Measurements from ENCODE around the gene PRR30.

Gene PRR30

DNA sequence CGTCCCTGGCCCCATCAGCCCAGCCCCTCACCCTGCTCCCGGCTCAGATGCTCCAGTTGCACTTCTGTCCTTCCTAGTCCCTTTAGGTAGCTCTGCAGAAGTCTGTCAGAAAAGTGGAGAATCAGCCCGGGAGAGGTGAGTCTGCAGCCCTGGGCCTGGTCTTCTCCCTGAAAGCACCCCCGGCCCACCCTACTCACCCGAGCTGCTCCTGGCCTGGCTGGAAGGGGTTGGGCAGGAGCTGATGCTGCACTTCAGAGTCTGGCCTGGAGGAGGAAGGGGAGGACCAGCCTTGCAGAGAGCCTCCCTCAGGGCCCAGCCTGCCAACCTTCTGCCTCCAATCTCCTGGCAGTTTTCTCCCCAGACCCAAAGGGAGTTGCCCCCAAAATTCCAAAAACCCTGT lies 36.9 kb downstream of the PRR30 start:
- no peak overlapping the region for H3K27ac ChIP-seq
- DNase-seq (ENCODE audit: low read depth, low spot score) = no peak

DNA sequence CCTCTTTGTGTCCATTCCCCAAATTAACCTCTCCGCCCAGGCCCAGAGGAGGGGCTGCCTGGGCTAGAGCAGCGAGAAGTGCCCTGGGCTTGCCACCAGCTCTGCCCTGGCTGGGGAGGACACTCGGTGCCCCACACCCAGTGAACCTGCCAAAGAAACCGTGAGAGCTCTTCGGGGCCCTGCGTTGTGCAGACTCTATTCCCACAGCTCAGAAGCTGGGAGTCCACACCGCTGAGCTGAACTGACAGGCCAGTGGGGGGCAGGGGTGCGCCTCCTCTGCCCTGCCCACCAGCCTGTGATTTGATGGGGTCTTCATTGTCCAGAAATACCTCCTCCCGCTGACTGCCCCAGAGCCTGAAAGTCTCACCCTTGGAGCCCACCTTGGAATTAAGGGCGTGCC lies 39.2 kb downstream of the PRR30 start:
- DNase-seq (ENCODE audit: low read depth, low spot score) = no peak
- no peak overlapping the region for H3K27ac ChIP-seq

DNA sequence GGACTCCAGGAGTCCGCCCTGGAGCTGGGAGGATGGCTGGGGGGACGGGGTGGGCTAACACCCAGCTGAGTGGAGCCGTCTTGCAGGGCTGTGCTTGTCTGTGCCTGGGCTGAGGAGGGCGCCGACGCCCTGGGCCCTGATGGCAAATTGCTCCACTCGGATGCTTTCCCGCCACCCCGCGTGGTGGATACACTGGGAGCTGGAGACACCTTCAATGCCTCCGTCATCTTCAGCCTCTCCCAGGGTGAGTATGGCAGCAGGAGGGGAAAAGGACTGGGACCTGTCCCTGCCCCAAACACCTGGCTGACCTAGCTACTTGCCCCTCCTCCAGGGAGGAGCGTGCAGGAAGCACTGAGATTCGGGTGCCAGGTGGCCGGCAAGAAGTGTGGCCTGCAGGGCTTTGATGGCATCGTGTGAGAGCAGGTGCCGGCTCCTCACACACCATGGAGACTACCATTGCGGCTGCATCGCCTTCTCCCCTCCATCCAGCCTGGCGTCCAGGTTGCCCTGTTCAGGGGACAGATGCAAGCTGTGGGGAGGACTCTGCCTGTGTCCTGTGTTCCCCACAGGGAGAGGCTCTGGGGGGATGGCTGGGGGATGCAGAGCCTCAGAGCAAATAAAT lies 39.8 kb downstream of the PRR30 start:
- no peak overlapping the region for H3K27ac ChIP-seq
- no peak for DNase-seq (ENCODE audit: low read depth, low spot score)

DNA sequence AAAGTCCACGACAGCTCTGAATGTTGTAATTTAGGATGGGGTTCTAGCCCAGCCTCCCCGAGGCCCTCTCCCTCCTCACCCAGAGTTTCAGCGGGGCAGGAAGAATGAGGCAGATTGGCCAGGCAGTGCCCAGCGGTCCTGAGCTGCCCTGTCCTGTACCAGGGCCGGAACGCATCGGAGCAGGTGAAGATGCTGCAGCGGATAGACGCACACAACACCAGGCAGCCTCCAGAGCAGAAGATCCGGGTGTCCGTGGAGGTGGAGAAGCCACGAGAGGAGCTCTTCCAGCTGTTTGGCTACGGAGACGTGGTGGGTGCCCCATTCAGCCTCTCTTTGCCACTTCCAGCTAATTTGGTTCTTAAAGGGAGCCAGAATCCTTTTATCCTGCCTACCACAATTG lies 41.9 kb downstream of the PRR30 start:
- DNase-seq (ENCODE audit: low read depth, low spot score) = no peak
- H3K27ac ChIP-seq = no peak overlapping the region

DNA sequence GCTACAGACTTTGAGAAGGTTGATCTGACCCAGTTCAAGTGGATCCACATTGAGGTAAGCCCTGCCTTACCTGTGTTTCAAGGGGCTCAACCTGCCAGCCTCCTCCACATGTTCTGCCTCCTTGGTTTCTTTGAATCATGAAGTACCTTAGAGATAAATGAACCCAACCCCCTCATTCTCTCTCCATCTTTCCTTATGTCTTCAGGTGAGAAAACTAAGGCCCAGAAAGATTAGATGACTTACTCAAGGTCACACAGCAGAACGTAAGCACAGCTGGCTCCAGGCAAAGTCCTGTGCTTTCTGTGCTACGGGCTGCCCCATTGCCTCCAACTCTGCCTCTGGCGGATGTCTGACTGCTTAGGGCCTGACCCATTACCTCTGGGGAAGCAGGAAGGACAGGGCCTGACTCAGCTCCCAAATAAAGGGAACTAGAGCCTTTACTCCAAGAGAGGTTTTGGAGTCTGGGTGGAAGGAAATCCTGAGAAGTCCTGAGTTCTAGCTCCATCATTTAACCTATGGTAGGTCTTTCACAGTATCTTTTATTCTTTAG lies 42.4 kb downstream of the PRR30 start:
- no peak for DNase-seq (ENCODE audit: low read depth, low spot score)

DNA sequence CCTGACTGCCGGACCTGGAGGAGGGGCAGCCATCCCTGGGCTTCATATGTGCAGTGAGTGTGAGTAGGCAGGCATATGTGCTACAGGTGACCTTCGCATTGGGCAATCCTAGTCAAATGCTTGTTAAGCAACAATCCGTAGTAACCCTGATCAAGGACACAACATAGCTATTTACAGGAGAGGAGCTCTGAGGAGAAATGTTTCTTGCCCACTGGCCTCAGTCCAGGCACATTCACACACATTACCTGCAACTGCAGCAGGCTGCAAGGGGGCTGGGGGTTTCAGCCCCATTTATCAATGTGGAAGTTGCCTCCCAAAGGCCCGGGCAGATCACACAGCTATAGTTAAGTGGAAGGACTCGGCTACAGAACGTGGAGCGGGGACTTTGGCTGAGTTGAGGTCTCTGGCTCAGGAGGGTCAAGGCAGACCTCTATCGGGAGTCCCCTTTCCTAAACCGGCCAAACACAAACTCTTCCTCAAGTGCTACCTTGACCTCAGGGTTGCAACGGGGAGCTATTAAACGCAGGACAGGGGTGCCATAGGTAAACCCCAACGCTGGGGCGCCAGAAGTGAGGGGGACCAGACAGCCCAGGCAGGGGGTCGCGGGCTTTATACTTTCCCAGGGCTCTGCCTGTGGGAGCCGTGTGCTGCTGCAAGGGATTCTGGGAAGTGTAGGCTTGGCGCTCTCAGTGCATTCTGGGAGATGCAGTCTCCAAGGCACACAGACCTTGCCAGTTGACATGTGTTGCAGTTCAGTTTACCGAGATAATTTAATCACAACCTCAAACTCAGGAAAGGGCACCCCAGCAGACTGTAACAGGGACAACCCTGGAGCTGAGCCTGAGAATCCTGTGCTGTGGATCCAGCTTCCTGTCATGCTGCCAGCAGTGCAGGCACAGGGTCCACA lies 43.2 kb downstream of the PRR30 start:
- no peak overlapping the region for H3K27ac ChIP-seq

More for the DNA sequence above, 42.4 kb downstream of the PRR30 start:
- no peak overlapping the region for H3K27ac ChIP-seq

DNA sequence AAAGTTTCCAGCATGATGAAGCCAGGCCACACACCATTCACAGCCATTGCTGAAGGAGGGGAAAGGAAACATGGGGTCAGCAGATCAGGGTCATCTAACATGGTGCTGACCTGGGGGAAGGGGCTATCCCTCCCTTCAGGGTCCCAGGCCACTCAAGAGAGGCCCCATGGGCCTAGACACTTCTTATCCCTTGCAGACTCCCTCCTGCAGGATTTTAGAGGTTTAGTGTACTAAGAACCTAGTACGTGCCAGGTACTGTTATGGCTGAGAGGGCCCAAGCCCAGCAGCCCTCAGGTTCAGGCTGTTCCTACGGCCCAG lies 43.8 kb downstream of the PRR30 start:
- no peak for DNase-seq (ENCODE audit: low read depth, low spot score)

More for the DNA sequence above, 43.2 kb downstream of the PRR30 start:
- DNase-seq (ENCODE audit: low read depth, low spot score) = no peak

DNA sequence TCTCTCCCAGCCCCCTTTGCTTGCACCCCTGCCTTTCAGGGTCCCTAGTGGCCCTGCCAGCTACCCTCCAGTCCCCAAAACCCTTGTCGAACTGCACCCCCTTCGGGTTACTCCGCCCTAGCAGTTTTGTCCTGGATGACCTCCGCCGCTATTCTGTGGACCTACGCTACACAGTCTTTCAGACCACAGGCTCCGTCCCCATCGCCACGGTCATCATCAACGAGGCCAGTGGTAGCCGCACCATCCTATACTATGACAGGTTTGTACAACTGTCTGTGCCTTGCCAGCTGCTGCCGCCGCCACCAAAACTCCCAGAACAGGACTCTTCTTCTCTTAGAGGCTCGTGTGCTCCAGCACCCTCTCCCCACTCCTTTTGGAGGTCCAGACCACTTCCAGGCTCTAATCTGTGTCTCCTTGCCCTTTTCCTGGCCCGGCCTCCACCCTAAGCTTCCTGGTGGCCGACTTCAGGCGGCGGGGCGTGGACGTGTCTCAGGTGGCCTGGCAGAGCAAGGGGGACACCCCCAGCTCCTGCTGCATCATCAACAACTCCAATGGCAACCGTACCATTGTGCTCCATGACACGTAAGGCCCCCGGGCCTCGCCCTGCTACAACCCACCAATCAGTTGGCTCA lies 44.7 kb downstream of the PRR30 start:
- H3K27ac ChIP-seq = no peak overlapping the region
- no peak for DNase-seq (ENCODE audit: low read depth, low spot score)

More for the DNA sequence above, 43.8 kb downstream of the PRR30 start:
- no peak overlapping the region for H3K27ac ChIP-seq

DNA sequence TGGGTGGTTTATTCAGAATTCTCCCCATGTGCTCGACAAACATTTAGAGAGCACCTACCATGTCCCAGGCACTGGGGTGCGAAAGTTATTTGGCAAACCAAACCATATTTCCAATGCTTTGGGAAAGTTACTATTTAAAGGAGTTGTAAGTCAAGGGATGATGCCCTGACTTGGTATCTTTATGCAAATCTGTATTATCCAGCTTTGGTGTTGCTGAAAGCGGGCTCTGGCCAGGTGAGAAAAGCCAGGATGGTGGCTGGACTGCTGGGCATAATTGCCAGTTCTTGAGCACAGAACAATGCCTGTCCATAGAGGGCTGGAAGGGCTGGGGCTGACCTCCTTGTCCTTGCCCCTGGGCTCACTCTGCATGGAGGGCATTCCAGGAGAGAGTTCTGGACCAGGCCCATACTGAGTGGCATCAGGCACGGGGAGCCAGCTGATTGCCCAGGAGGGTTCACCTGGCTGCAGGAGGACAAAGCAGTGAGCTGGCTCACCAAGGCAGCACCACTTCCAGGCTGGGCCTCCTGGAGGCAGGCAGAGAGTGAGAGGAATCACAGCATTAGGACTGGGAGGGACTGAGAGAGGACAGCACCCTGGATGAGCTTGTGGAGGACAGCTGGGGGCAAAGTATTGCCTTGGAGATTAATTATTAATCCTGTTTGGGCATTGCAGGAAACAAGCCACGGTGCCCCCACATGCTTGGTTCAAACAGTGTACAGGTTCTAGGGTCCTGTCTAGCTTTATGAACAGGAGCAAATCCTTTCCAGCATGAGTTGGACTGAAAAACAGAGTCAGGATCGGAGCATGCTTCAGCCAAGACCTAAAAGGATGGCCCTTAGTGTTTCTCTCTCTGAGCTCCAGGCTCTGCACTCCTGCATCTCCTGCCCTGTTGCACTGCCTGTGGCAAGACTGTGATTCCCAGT lies 45.5 kb downstream of the PRR30 start:
- no peak overlapping the region for H3K27ac ChIP-seq
- no peak for DNase-seq (ENCODE audit: low read depth, low spot score)

DNA sequence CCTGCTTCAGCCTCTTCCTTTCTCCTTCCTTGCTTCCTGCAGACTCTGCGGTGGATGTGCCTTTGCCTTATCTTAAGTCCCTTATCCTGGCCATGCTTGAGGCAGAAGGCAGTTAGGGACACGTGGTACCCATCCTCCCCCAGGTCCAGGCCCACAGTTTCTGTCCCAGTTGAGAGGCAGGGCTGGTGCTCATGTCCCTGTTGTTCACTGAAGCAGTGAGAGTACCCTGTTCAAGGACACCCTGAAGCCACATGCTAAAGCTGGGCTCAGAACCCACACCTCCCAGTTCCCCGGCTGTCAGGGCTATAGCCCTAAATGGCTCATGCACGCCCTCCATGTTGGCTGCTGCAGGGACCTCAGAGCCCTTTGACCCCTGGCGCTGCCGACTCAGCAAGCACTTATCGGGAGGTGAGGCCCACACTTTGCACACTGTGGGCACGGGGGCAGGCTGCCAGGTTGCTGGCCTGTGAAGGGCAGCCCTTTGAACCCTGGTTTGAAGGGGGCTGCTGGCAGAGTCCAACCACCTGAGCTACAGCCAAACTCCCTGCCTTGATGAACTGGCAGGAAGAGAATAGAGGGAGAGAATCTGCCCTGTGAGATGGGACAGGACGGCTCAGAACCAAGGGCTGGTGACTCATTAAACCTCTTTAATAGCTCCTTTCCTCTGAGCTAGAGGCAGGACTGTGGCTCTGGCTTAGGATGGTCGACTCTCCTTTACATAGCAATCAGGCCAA lies 46.3 kb downstream of the PRR30 start:
- no peak for DNase-seq (ENCODE audit: low read depth, low spot score)
- H3K27ac ChIP-seq = no peak overlapping the region

DNA sequence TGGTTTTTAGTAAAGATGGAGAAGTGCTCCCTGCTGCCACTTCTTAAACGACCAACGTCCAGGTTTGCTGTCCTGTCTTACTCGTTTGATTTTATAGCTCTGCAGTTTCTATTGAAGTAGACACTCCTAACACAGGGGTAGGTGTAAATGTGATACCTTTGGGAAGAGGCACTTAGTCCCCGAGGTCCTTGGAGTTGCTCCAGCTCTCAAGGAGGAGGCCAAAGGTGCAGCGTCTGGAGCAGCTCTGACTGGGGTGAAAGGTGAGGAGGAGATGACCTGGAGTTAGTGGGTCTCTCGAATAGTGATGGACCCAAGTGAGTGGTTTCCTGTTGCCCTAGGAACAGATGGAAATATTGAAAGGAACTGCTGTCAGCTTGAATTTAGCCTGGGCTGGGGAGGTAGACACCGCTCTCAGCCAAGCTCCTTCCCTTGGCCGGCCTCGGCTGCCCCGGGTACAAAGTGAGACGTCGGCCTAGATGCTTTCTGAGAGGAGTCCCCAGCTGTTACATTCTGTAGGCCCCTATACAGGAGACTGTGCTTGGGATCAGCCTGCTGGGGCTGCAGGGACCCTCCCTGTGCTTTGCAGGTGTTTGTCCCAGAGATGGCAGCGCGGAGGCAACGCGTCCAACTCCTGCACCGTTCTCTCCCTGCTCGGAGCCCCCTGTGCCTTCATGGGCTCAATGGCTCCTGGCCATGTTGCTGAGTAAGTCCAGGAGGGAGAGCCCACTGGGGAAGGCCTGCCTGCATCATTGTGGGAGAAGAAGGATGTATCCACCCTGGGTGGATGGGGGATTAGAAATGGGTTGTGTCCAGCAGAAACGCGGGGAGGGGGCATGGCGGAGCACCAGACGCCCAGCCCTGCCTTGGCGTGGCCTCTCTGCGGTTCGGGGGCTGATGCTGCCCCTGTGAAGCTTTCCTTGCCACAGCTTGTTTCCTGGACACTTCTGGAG lies 47.2 kb downstream of the PRR30 start:
- no peak for DNase-seq (ENCODE audit: low read depth, low spot score)
- no peak overlapping the region for H3K27ac ChIP-seq

DNA sequence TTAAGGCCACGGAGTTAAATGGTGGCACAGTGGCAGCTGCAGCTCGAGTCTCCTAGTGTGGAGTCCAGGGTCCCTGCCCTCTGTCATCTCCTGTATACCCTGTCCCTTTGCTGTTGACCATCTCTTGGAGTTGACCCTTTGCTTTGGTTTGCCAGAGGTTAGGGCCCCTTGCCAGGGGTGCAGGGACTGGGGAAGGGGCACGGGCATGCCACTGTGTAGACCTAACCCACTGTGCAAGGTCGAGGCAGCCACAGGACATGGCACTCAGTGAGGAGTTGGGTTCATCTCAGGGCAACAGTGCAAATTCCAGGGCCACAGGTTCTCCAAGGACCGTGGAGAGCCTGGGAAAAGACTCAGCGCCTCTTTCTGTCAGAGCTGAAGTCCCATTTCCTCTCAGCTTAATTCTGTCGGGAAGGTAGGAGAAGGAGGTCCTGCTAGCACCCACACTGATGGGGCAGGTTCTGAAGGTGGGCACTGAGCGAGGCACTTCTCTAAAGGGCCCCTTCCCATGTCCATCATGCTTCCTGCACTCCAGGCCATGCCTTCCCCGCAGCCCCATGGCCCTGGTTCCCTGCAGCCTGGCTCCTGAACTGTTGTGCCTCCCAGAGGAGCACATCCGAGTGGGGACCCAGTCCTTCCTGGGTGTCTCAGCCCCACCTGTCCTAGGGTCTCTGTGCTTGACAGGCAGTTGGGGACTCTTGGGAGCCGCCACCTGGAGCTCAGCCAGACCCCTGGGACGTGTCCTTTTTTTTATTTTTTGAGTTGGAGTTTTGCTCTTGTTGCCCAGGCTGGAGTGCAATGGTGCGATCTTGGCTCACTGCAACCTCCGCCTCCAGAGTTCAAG lies 49.9 kb downstream of the PRR30 start:
- H3K27ac ChIP-seq = no peak overlapping the region

DNA sequence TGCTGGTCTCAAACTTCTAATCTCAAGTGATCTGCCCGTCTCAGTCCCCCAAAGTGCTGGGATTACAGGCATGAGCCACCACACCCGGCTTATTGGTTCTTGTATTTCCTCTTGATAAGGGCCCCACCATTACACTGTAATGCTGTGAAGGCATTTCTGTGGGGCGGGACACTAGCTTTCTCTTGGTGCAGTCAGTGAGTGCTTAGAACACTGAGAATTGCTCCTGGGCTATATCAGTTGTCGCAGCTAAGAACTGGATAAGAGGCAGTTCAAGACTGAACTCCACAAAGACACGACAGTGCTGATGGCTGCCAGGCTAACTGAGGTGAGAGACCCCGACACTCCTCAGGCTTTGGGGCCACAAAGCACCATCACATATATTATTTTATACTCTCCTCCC lies 50.6 kb downstream of the PRR30 start:
- no peak overlapping the region for H3K27ac ChIP-seq
- DNase-seq (ENCODE audit: low read depth, low spot score) = no peak

More for the DNA sequence above, 49.9 kb downstream of the PRR30 start:
- no peak for DNase-seq (ENCODE audit: low read depth, low spot score)

DNA sequence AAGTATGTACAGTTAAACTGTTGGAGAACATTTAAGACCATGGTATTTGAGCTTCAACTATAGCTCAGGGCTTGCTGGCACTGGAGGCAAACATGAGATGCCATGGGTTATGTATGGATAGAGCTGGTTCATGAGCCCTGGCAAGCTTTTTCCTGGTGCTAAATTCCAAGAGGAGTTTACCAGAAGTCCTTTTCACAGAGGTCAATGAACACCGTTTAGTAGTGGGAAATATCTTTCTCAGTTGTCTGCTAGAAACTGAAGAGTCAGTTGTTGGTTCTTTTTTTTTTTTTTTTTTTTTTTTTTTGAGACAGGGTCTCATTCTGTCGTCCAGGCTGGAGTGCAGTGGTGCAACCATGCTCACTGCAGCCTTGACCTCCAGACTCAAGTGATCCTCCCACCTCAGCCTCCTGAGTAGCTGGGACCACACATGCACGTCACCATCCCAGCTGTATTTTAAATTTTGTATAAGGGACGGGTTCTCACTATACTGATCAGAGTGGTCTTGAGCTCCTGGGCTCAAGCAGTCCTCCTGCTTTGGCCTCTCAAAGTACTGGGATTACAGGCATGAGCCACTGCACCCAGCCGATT lies 51.3 kb downstream of the PRR30 start:
- H3K27ac ChIP-seq = no peak overlapping the region
- no peak for DNase-seq (ENCODE audit: low read depth, low spot score)

Measured in epithelial cell of prostate (primary cell).